ENCODE results near the gene AKAP10.

The AKAP10 gene

GRCh38 chr17:19992803-19993713, 15.4 kb upstream of the AKAP10 start (continued):
- peak; percentile 93 for TF ChIP-seq SCRT2 (tag by site-specific recombination; IDR thresholded peaks at IDR 0.05)
- TF ChIP-seq ZNF335 (tag by site-specific recombination; conservative IDR thresholded peaks at IDR 0.05): peak; percentile 67
- peak; percentile 55; the same call in 1 of the 2 replicates for TF ChIP-seq ZNF341 (tag by site-specific recombination; IDR thresholded peaks at IDR 0.05; ENCODE audit: low read depth)
- no peak for TF ChIP-seq ZSCAN16 (tag by site-specific recombination; IDR thresholded peaks at IDR 0.05)
- peak; percentile 87 for TF ChIP-seq ZSCAN30 (tag by site-specific recombination; IDR thresholded peaks at IDR 0.05)
- no peak for TF ChIP-seq ZNF433 (tag by site-specific recombination; IDR thresholded peaks at IDR 0.05; ENCODE audit: low read depth)
- TF ChIP-seq BCL11A (tag by site-specific recombination; IDR thresholded peaks at IDR 0.05; ENCODE audit: low read depth): no peak
- peak; percentile 12; the same call in 1 of the 2 replicates for TF ChIP-seq ZNF362 (tag by site-specific recombination; IDR thresholded peaks at IDR 0.05)
- TF ChIP-seq OSR2 (tag by site-specific recombination; IDR thresholded peaks at IDR 0.05): peak; percentile 98
- TF ChIP-seq AEBP2 (tag by site-specific recombination; IDR thresholded peaks at IDR 0.05; ENCODE audit: borderline replicate concordance): no peak
- peak; percentile 82 for TF ChIP-seq ZBTB20 (tag by site-specific recombination; IDR thresholded peaks at IDR 0.05)
- TF ChIP-seq KLF8 (tag by site-specific recombination; IDR thresholded peaks at IDR 0.05): no peak
- TF ChIP-seq ZFP37 (tag by site-specific recombination; IDR thresholded peaks at IDR 0.05): no peak
- peak; percentile 68 for TF ChIP-seq PRDM10 (tag by site-specific recombination; IDR thresholded peaks at IDR 0.05)
- TF ChIP-seq ZNF10 (tag by site-specific recombination; IDR thresholded peaks at IDR 0.05): 0 out of 2 replicates have a peak, but pooled peaks have one; percentile 39
- TF ChIP-seq ZNF26 (tag by site-specific recombination; IDR thresholded peaks at IDR 0.05): no peak
- TF ChIP-seq ZNF660 (tag by site-specific recombination; IDR thresholded peaks at IDR 0.05): peak; percentile 91
- TF ChIP-seq ZIC2 (tag by site-specific recombination; IDR thresholded peaks at IDR 0.05): peak; percentile 92
- peak; percentile 78; the same call in 1 of the 2 replicates for TF ChIP-seq ZNF561 (tag by site-specific recombination; IDR thresholded peaks at IDR 0.05; ENCODE audit: borderline replicate concordance)
- 0 out of 2 replicates have a peak, but pooled peaks have one; percentile 6 for TF ChIP-seq ATF2 (tag by site-specific recombination; IDR thresholded peaks at IDR 0.05; ENCODE audit: low read depth)
- no peak for TF ChIP-seq ZBTB1 (tag by site-specific recombination; IDR thresholded peaks at IDR 0.05)
- TF ChIP-seq ZEB2 (tag by site-specific recombination; IDR thresholded peaks at IDR 0.05): peak; percentile 93
- 0 out of 2 replicates have a peak, but pooled peaks have one; percentile 35 for TF ChIP-seq ZFP69B (tag by site-specific recombination; IDR thresholded peaks at IDR 0.05)

All from HEK293 (cell line).